ENCODE data around the gene ANO3.

DNA sequence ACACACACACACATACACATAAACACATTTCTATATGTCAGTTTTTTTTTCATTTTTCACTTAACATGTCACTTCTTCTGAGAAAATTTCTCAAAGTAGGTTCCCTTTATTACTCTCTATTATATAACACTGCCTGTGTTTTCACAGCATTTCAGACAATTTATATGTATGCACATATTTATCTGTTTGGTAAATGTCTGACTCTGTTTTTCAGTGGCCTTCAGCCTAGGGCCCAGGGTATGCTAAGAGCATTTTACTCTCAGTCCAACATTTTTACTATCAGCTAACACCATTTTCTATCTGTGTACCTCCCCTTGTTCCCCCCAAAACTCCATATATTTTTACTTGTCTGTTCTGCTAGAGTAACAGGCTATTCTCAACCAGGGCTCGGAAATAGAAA, 92.3 kb downstream of the ANO3 start:
- TF ChIP-seq CTCF (IDR thresholded peaks at IDR 0.05) (no peak), POLR2A (IDR thresholded peaks at IDR 0.05) (no peak)

Data from thyroid gland (tissue), 4 donors.